ENCODE data around the gene CCKAR.

Gene CCKAR

DNA sequence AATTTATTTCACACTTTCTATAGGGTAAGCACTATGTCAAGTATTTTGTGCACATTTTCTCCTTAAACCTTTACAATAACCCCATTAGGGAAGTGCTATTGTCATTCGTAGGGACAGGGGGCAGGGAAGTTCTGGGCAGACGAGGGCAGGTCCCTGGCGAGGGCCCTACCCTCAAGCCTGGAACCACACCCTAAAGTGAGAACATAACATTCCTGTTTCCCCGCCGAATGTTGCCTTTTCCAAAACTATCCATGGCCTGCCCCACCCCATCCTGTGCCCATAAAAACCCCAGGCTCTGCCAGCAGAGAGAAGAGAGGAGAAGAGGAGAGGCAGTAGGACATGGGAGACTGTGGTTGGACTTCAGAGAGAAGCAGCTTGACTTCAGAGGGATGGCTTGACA, 39.8 kb upstream of the CCKAR start:
- no peak overlapping the region for H3K9ac ChIP-seq (ENCODE audit: low read depth, low read length)
- ATAC-seq (ENCODE audit: insufficient read depth, low read depth) (no peak), DNase-seq (no peak)
- H3K4me3 ChIP-seq (ENCODE audit: low read depth in 1 of 2, low read length in 2 of 2), result no peak overlapping the region
- no peaks in the 10 kb centered on the region for H3K9me3 ChIP-seq (ENCODE audit: insufficient read depth, low read length, severe bottlenecking)
- H3K4me2 ChIP-seq (ENCODE audit: insufficient read depth, low read length), result no peak overlapping the region
- TF ChIP-seq, protein P1, sequence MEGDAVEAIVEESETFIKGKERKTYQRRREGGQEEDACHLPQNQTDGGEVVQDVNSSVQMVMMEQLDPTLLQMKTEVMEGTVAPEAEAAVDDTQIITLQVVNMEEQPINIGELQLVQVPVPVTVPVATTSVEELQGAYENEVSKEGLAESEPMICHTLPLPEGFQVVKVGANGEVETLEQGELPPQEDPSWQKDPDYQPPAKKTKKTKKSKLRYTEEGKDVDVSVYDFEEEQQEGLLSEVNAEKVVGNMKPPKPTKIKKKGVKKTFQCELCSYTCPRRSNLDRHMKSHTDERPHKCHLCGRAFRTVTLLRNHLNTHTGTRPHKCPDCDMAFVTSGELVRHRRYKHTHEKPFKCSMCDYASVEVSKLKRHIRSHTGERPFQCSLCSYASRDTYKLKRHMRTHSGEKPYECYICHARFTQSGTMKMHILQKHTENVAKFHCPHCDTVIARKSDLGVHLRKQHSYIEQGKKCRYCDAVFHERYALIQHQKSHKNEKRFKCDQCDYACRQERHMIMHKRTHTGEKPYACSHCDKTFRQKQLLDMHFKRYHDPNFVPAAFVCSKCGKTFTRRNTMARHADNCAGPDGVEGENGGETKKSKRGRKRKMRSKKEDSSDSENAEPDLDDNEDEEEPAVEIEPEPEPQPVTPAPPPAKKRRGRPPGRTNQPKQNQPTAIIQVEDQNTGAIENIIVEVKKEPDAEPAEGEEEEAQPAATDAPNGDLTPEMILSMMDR (IDR thresholded peaks at IDR 0.05; ENCODE audit: borderline replicate concordance, extremely low read depth, low read length, poor library complexity, severe bottlenecking), result no peak
- TF ChIP-seq EZH2 (IDR thresholded peaks at IDR 0.05; ENCODE audit: borderline replicate concordance, low read depth, low read length, severe bottlenecking), result no peak
- no peaks in the 10 kb centered on the region for H3K79me2 ChIP-seq (ENCODE audit: insufficient read depth, low read length)
- H3K4me1 ChIP-seq (ENCODE audit: insufficient read depth, low read length), result no peaks in the 10 kb centered on the region
- H4K20me1 ChIP-seq (ENCODE audit: insufficient read depth, low read length), result no peaks in the 10 kb centered on the region
- no peaks in the 10 kb centered on the region for H3K36me3 ChIP-seq (ENCODE audit: insufficient read depth, low read length)
- H2AFZ ChIP-seq (ENCODE audit: low read depth, low read length), result no peak overlapping the region
- H3K27ac ChIP-seq (ENCODE audit: low read length), result no peak overlapping the region
- no peaks in the 10 kb centered on the region for H3K27me3 ChIP-seq (ENCODE audit: insufficient read depth, low read length, poor library complexity)

DNA sequence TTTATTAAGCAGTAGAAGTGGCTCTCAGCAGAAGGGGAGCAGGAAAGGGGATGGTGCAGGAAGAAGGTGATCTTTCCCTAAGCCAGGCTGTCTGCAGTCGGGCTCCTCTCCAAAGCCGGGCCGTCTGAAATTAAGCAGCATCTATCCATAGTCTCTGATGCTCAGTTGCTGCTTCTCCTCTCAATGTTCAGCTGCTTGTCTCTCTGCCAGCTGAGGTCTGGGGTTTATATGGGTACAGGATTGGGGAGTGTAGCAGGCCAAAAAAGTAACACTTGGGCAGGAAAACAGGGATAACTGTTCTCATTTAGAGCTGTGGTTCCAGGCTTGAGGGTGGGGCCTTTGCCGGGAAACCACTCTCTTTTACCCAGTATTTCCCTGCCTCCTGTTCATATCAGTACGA, 39.2 kb upstream of the CCKAR start:
- H3K9me3 ChIP-seq (ENCODE audit: insufficient read depth, low read length, severe bottlenecking), result no peaks in the 10 kb centered on the region
- no peak overlapping the region for H2AFZ ChIP-seq (ENCODE audit: low read depth, low read length)
- H3K79me2 ChIP-seq (ENCODE audit: insufficient read depth, low read length), result no peaks in the 10 kb centered on the region
- no peak overlapping the region for H3K9ac ChIP-seq (ENCODE audit: low read depth, low read length)
- ATAC-seq (ENCODE audit: insufficient read depth, low read depth) (no peak), DNase-seq (no peak)
- H3K4me2 ChIP-seq (ENCODE audit: insufficient read depth, low read length), result no peak overlapping the region
- H4K20me1 ChIP-seq (ENCODE audit: insufficient read depth, low read length), result no peaks in the 10 kb centered on the region
- TF ChIP-seq, protein P1 (IDR thresholded peaks at IDR 0.05; ENCODE audit: borderline replicate concordance, extremely low read depth, low read length, poor library complexity, severe bottlenecking), result no peak
- no peak for TF ChIP-seq EZH2 (IDR thresholded peaks at IDR 0.05; ENCODE audit: borderline replicate concordance, low read depth, low read length, severe bottlenecking)
- no peak overlapping the region for H3K4me3 ChIP-seq (ENCODE audit: low read depth in 1 of 2, low read length in 2 of 2)
- no peaks in the 10 kb centered on the region for H3K27me3 ChIP-seq (ENCODE audit: insufficient read depth, low read length, poor library complexity)
- no peaks in the 10 kb centered on the region for H3K36me3 ChIP-seq (ENCODE audit: insufficient read depth, low read length)
- H3K4me1 ChIP-seq (ENCODE audit: insufficient read depth, low read length), result no peaks in the 10 kb centered on the region
- no peak overlapping the region for H3K27ac ChIP-seq (ENCODE audit: low read length)

DNA sequence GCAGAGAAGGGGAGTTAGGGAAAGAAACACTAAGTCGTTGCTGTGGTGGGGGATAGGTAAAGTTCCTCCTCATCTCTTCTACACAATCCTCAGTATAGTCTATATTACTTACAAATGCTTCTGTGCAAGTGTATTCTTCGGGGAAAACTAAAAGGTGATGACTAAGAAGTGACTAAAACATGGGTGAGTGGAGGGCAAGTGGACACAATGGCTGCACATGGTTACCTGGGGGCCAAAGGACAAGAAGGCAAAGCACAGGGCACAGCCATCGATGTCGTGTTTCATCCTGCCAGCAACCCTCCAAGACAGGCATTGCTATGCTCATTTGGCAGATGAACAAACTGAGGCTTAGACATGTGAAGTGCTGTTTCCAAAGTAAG, 35.5 kb upstream of the CCKAR start:
- Histone ChIP-seq H3K4me3 (ENCODE audit: low read depth in 1 of 2, low read length in 2 of 2) (no peak overlapping the region), H3K4me2 (ENCODE audit: insufficient read depth, low read length) (no peak overlapping the region), H3K36me3 (ENCODE audit: insufficient read depth, low read length) (no peaks in the 10 kb centered on the region), H3K9ac (ENCODE audit: low read depth, low read length) (no peak overlapping the region), H3K4me1 (ENCODE audit: insufficient read depth, low read length) (no peaks in the 10 kb centered on the region), H4K20me1 (ENCODE audit: insufficient read depth, low read length) (no peaks in the 10 kb centered on the region), H3K27me3 (ENCODE audit: insufficient read depth, low read length, poor library complexity) (no peaks in the 10 kb centered on the region), H3K79me2 (ENCODE audit: insufficient read depth, low read length) (no peaks in the 10 kb centered on the region), H2AFZ (ENCODE audit: low read depth, low read length) (no peak overlapping the region), H3K27ac (ENCODE audit: low read length) (no peak overlapping the region), H3K9me3 (ENCODE audit: insufficient read depth, low read length, severe bottlenecking) (no peaks in the 10 kb centered on the region)
- ATAC-seq (ENCODE audit: insufficient read depth, low read depth) (no peak), DNase-seq (no peak)
- TF ChIP-seq EZH2 (IDR thresholded peaks at IDR 0.05; ENCODE audit: borderline replicate concordance, low read depth, low read length, severe bottlenecking), result no peak
- TF ChIP-seq, protein P1 (IDR thresholded peaks at IDR 0.05; ENCODE audit: borderline replicate concordance, extremely low read depth, low read length, poor library complexity, severe bottlenecking), result no peak
